Omental fat pad (tissue), 4 donors: Measurements from ENCODE around the gene VAV3. TPM values are rescaled to one million over a fixed set of nuclear protein-coding genes. Genes with fewer than 3 reads are reported as not detected.

Experiments used
- ATAC-seq: fragments of 150-250 bp; one replicate; pipeline ENCODE4 v1.9.1; 2016; ENCODE audit warnings: mild to moderate bottlenecking, moderate library complexity; ENCODE audit not compliant: low FRiP score
- DNase-seq: peaks from one replicate; pipeline ENCODE4 v3.0.0-alpha.2; 2019; ENCODE audit warnings: low spot score
- CTCF ChIP-seq, 3 donors: fragments of 450-650 bp; IDR thresholded peaks; one replicate each; pipeline ENCODE4 v1.5.1; 2016 to 2017; ENCODE audit warnings: antibody characterized with exemption in 3 of 3, mild to moderate bottlenecking in 3 of 3, moderate library complexity in 2 of 3
- total RNA-seq, 4 donors: library from RNA; depleted of rRNA; stranded (reverse); fragments of >200 nt; gene quantifications; one replicate each; pipeline ENCODE4 v1.1.0, GENCODE V29; 2016

The VAV3 gene
- total RNA-seq, 4 donors from 2014 or later: 5.4 to 10.9 (median 10.2) TPM

- ATAC-seq: no peak
- DNase-seq: no peak
- TF ChIP-seq CTCF (IDR thresholded peaks at IDR 0.05): no peak
Measured at GRCh38 chr1:107963008-107963407, 2.0 kb downstream of the VAV3 start.

- no peak for TF ChIP-seq CTCF (IDR thresholded peaks at IDR 0.05)
- DNase-seq (no peak), ATAC-seq (no peak)
Measured at GRCh38 chr1:107954719-107955415, 10.1 kb downstream of the VAV3 start.

DNA sequence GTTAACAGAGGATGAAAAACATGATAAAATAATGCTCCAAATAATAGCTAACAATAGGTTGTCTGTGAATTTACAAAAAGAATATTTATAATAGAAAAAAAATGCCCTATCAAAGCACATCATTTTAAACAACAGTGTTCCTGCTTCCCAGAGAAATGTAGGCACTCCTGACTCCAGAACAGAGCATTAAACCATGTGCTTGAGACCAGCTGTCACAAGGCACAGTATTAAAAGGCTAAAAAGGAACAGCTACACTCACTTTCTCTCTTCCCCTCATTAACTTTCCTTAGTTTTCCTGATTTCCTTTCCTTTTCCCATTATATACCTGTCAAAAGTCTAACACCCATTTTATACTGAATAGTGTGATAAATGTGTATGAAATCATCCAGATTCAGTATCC, 10.9 kb downstream of the VAV3 start:
- no peak for TF ChIP-seq CTCF (IDR thresholded peaks at IDR 0.05)
- DNase-seq (no peak), ATAC-seq (no peak)

GRCh38 chr1:107953556-107953955, 11.4 kb downstream of the VAV3 start:
- no peak for ATAC-seq
- no peak for DNase-seq
- no peak for TF ChIP-seq CTCF (IDR thresholded peaks at IDR 0.05)

DNA sequence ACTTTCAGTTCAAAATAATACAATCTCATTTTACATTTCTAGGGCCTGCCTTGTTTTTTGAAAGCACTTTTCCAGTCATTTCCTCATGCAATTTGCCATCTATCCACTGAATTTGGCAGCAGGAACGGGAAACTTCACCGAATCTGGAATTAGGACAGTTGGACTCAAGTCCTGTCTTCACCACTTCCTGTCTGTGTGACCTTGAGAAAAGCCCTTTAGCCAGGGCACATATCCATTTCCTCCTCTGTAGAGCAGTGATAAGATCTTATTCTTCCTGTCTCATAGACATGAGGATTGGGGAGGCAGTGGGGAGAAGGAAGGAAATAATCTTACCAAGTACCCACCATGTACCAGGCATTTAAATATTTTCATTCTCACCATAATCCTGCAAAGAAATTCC, 12.0 kb downstream of the VAV3 start:
- no peak for ATAC-seq
- no peak for TF ChIP-seq CTCF (IDR thresholded peaks at IDR 0.05)
- no peak for DNase-seq

DNA sequence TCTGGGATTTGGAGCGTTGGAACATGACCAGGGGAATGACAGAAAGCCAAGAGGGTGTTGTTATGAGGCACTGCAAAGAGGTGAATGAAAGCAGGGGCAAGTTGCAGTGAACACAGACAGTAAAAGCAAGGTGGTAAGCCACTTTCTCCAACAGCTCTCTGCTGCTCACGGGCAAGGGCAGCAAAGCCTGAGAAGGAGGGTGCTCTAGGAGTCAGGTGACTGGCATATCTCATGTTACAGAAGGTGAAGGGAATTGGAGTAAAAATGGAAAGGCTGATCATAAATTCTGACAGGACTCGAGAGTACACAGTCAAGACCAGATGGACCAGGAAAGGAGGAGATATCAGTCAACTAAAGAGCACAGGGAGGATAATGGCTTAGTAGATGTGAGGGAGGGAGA, 14.5 kb downstream of the VAV3 start:
- ATAC-seq (no peak), DNase-seq (no peak)
- no peak for TF ChIP-seq CTCF (IDR thresholded peaks at IDR 0.05)

- ATAC-seq: no peak
- no peak for TF ChIP-seq CTCF (IDR thresholded peaks at IDR 0.05)
Measured at GRCh38 chr1:107949467-107950253, 15.3 kb downstream of the VAV3 start.

More at GRCh38 chr1:107949467-107950253, 15.3 kb downstream of the VAV3 start:
- no peak for DNase-seq
